Hematopoietic multipotent progenitor cell treated with erythropoietin and hydrocortisone succinate and interleukin-3 and kit ligand, for 17 days (in vitro differentiated cells): ENCODE measurements around the gene LLGL2.

Experiments used
- DNase-seq: peaks from one replicate; pipeline ENCODE4 v3.0.0-alpha.2; 2015; ENCODE audit warnings: low spot score

LLGL2 gene

DNA sequence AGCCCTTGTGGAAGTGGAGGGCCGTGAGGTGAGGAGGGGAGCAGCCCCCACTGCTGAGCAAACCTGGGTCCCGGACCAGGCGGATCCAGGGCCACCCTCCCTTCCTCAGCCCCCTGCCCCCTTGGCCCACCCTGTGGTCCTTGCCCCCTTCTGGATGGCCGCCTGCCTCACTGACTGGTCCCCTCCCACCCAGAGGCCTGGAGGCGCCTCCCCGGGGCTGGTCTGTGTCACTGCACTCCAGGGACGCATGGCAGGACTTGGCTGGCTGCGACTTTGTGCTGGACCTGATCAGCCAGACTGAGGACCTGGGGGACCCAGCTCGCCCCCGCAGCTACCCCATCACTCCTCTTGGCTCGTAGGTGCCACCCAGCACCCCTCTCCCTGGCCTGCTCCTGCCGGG is 88.5 kb downstream of the LLGL2 start:
- no peak for DNase-seq

- DNase-seq = no peak
Measured at GRCh38 chr17:75614556-75615270, 89.2 kb downstream of the LLGL2 start.

GRCh38 chr17:75615301-75615700 is 89.8 kb downstream of the LLGL2 start:
- no peak for DNase-seq

DNA sequence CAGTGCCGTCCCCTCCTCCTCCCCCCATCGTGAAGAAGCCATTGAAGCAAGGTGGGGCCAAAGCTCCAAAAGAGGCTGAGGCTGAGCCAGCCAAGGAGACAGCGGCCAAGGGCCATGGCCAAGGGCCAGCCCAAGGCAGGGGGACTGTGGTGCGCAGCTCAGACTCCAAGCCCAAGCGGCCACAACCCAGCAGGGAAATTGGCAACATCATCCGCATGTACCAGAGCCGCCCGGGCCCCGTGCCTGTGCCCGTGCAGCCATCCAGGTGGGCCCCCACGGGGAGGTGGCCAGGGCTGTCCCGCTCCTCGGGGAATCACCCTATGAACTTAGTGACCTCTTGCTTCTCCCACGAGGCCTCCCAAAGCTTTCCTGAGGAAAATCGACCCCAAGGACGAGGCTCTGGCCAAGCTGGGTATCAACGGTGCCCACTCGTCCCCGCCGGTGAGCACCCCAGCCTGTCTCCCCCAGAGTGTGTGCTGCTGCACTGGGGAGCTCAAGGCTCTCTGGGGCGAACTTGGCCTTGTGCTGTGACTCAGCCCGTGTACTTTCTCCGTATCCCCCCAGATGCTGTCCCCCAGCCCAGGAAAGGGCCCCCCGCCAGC is 91.1 kb downstream of the LLGL2 start:
- no peak for DNase-seq

DNA sequence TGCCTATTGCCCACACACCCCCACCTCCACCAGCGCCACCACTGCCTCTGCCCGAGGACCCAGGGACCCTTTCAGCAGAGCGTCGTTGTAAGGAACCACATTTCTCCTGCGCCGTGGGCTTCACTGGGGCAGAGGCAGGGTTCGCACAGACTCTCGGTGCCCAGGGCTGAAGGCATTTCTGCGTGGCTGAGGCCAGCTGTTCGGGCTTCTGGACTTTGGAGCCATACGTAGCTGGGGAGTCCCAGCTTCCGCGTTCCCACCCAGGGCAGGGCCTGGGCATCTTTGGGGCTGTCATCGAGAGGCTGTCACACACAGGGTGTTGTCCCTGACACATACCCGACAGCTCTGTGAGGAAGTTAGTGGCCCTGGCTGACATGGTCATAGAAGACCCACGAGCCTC is 91.7 kb downstream of the LLGL2 start:
- no peak for DNase-seq

GRCh38 chr17:75617675-75618074 is 92.2 kb downstream of the LLGL2 start:
- no peak for DNase-seq

DNA sequence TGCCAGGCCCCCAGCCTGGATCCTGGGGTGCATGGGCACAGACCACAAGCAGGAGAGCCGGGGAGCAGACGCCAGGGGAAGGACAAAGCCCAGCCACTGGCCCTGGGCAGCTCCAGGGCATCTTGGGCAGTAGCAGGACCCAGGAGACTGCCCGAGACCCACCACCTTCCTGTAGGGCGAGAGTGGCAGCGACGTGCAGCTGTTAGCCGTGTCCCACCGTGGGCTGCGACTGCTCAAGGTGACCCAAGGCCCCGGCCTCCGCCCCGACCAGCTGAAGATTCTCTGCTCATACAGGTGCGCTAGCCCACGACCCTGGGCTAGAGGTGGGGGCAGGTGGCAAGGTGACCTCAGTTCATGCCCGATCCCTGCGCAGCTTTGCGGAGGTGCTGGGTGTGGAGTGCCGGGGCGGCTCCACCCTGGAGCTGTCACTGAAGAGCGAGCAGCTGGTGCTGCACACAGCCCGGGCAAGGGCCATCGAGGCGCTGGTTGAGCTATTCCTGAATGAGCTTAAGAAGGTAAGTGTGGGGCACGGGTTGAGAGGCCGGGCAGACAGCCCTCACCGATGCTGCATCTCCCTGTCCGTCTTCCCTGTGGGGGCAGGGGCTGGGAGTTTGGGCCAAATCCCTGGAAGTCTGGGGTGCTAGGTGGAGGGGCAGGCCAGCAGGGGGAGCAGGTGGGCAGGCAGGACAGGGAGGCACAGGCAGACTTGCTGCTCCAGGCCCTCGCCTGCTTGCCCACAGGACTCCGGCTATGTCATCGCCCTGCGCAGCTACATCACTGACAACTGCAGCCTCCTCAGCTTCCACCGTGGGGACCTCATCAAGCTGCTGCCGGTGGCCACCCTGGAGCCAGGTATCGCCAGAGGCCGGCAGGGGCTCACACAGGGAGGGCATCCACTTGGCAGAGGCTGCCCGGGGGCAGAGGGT is 94.3 kb downstream of the LLGL2 start:
- peak; percentile 47 for DNase-seq

- DNase-seq = no peak
Measured at GRCh38 chr17:75621489-75621888, 96.0 kb downstream of the LLGL2 start.

- DNase-seq = no peak
Measured at GRCh38 chr17:75622076-75622475, 96.6 kb downstream of the LLGL2 start.

GRCh38 chr17:75622771-75623273 is 97.3 kb downstream of the LLGL2 start:
- DNase-seq = no peak

DNA sequence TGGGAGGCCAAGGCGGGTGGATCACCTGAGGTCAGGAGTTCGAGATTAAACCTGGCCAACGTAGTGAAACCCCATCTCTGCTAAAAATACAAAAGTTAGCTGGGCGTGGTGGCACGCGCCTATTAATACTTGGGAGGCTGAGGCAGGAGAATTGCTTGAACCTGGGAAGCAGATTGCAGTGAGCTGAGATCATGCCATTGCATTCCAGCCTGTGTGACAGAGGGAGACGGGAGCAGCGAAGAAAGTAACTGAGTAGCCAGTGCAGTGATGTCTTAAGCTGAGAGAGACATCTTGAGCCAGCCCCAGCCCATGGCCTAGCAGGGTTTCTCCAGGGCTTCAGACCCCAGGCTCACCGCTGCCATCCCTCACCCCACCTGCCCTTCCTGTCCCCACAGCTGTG is 97.9 kb downstream of the LLGL2 start:
- DNase-seq = no peak

- DNase-seq = no peak
Measured at GRCh38 chr17:75624021-75624420, 98.5 kb downstream of the LLGL2 start.
